Measurements from ENCODE around the gene WDFY2. TPM values are rescaled to one million over a fixed set of nuclear protein-coding genes. Genes with fewer than 3 reads are reported as not detected.

The WDFY2 gene
- total and polyA plus RNA-seq, 12 donors: 2.4 to 7.5 (median 5.5) TPM

GRCh38 chr13:51579676-51580075, 4.6 kb upstream of the WDFY2 start:
- no peaks in the 10 kb centered on the region for H3K9me3 ChIP-seq
- peaks cover 0 to 7% (median 5%) of the 10 kb centered on the region in 9 donors for H3K4me1 ChIP-seq
- H3K27me3 ChIP-seq: no peaks in the 10 kb centered on the region
- no peak for ATAC-seq
- no peak overlapping the region for H3K27ac ChIP-seq
- TF ChIP-seq CTCF (IDR thresholded peaks at IDR 0.05): no peak
- intact Hi-C loops (cut with DNase I): loop anchor here in 7 of 10 donors (5.0 to 10.0 kb wide), 8 partner anchors 37 to 225 kb away; partner anchors contain the start of genes DHRS12 (in 3 of the 7) and INTS6 (in 3 of the 7)
- H3K4me3 ChIP-seq: no peak overlapping the region
- H3K36me3 ChIP-seq: no peaks in the 10 kb centered on the region
- DNase-seq: no peak
- WGBS, 2 donors: 84 to 91% methylated on average over 7 of the region's 7 CpGs

- ATAC-seq (no peak), DNase-seq (no peak)
- Histone ChIP-seq H3K4me1 (peaks cover 0 to 18% (median 15%) of the 10 kb centered on the region in 9 donors), H3K36me3 (no peaks in the 10 kb centered on the region), H3K27ac (no peak overlapping the region), H3K4me3 (no peak overlapping the region), H3K9me3 (no peaks in the 10 kb centered on the region), H3K27me3 (no peaks in the 10 kb centered on the region)
- 85 to 91% methylated on average over 1 of the region's 1 CpG for WGBS, 2 donors
- no peak for TF ChIP-seq CTCF (IDR thresholded peaks at IDR 0.05)
- intact Hi-C loops (cut with DNase I): loop anchor here in 7 of 10 donors (5.0 to 10.0 kb wide), 8 partner anchors 39 to 224 kb away; partner anchors contain the start of genes DHRS12 (in 3 of the 7) and INTS6 (in 3 of the 7)
Measured at GRCh38 chr13:51581148-51581820, 3.0 kb upstream of the WDFY2 start.

- intact Hi-C loops (cut with DNase I): loop anchor here in 9 of 10 donors (1.0 to 10.0 kb wide), 11 partner anchors 41 to 221 kb away; partner anchors contain the start of genes INTS6 (in 4 of the 9) and DHRS12 (in 3 of the 9)
- H3K36me3 ChIP-seq: no peaks in the 10 kb centered on the region
- DNase-seq: no peak
- peaks cover 0 to 40% (median 25%) of the 10 kb centered on the region in 9 donors for H3K4me1 ChIP-seq
- WGBS, 2 donors: 18 to 21% methylated on average over 9 of the region's 9 CpGs
- H3K27ac ChIP-seq: peak overlapping the region; percentile 31 to 94 (median 88)
- peak overlapping the region; percentile 19 to 94 (median 88) for H3K4me3 ChIP-seq
- no peak for ATAC-seq
- no peaks in the 10 kb centered on the region for H3K9me3 ChIP-seq
- no peaks in the 10 kb centered on the region for H3K27me3 ChIP-seq
- no peak for TF ChIP-seq CTCF (IDR thresholded peaks at IDR 0.05)
Measured at GRCh38 chr13:51583469-51583874, 790 bp upstream of the WDFY2 start.

GRCh38 chr13:51584731-51585672, 740 bp downstream of the WDFY2 start:
- Histone ChIP-seq H3K4me3 (peak overlapping the region; percentile 68 to 94 (median 88)), H3K27ac (peak overlapping the region; percentile 68 to 94 (median 90)), H3K9me3 (no peaks in the 10 kb centered on the region), H3K36me3 (no peaks in the 10 kb centered on the region), H3K4me1 (peaks cover 0 to 53% (median 41%) of the 10 kb centered on the region in 9 donors), H3K27me3 (no peaks in the 10 kb centered on the region)
- ATAC-seq: peak; percentile 2 to 46 (median 10)
- peak in 2 of 9 donors; percentile 3 to 11 for TF ChIP-seq CTCF (IDR thresholded peaks at IDR 0.05)
- DNase-seq: peak; percentile 46 to 64
- WGBS, 2 donors: 1% methylated on average over 53 of the region's 53 CpGs
- intact Hi-C loops (cut with DNase I): loop anchor here (1.0 to 10.0 kb wide), 14 partner anchors 43 to 220 kb away; partner anchors contain the start of genes INTS6 (in 8 of the 10) and DHRS12 (in 3 of the 10)
